Osteocyte (in vitro differentiated cells): ENCODE results near the gene SPX. TPM values are rescaled to one million over a fixed set of nuclear protein-coding genes. Genes with fewer than 3 reads are reported as not detected.

Experiments used
- DNase-seq: peaks from one replicate; pipeline ENCODE4 v3.0.0; 2021; ENCODE audit warnings: mixed read lengths; ENCODE audit not compliant: unreplicated experiment; ENCODE audit errors: extremely low spot score
- H3K27ac Mint-ChIP-seq: one replicate; pipeline ENCODE4 v1.8.0; 2021; ENCODE audit warnings: mild to moderate bottlenecking, mixed read lengths; ENCODE audit not compliant: unreplicated experiment
- H3K27me3 Mint-ChIP-seq: one replicate; pipeline ENCODE4 v1.8.0; 2021; ENCODE audit warnings: mixed read lengths; ENCODE audit not compliant: unreplicated experiment
- H3K36me3 Mint-ChIP-seq: one replicate; pipeline ENCODE4 v1.8.0; 2021; ENCODE audit warnings: mixed read lengths; ENCODE audit not compliant: unreplicated experiment
- H3K4me1 Mint-ChIP-seq: one replicate; pipeline ENCODE4 v1.8.0; 2021; ENCODE audit warnings: mixed read lengths; ENCODE audit not compliant: unreplicated experiment
- H3K4me3 Mint-ChIP-seq: one replicate; pipeline ENCODE4 v1.8.0; 2021; ENCODE audit warnings: mild to moderate bottlenecking, moderate library complexity, mixed read lengths; ENCODE audit not compliant: unreplicated experiment
- H3K9me3 Mint-ChIP-seq: one replicate; pipeline ENCODE4 v1.8.0; 2021; ENCODE audit warnings: mixed read lengths; ENCODE audit not compliant: unreplicated experiment
- total RNA-seq: library from RNA; stranded (reverse); gene quantifications from 2 replicates; pipeline ENCODE4 v1.2.1, GENCODE V29; 2021
- TF ChIP-seq, protein P1 (sequence below): fragments of 200-600 bp; sonication (generic); IDR thresholded peaks from 2 replicates; pipeline ENCODE4 v1.5.0; 2021; ENCODE audit warnings: antibody characterized with exemption, mild to moderate bottlenecking, moderate library complexity

Gene SPX
- total RNA-seq, 1 donor from 2014 or later, result 11.6 TPM

- H3K27ac Mint-ChIP-seq, result no peak overlapping the region
- no peaks in the 10 kb centered on the region for H3K36me3 Mint-ChIP-seq
- H3K27me3 Mint-ChIP-seq, result peaks cover 18% of the 10 kb centered on the region
- TF ChIP-seq, protein P1, sequence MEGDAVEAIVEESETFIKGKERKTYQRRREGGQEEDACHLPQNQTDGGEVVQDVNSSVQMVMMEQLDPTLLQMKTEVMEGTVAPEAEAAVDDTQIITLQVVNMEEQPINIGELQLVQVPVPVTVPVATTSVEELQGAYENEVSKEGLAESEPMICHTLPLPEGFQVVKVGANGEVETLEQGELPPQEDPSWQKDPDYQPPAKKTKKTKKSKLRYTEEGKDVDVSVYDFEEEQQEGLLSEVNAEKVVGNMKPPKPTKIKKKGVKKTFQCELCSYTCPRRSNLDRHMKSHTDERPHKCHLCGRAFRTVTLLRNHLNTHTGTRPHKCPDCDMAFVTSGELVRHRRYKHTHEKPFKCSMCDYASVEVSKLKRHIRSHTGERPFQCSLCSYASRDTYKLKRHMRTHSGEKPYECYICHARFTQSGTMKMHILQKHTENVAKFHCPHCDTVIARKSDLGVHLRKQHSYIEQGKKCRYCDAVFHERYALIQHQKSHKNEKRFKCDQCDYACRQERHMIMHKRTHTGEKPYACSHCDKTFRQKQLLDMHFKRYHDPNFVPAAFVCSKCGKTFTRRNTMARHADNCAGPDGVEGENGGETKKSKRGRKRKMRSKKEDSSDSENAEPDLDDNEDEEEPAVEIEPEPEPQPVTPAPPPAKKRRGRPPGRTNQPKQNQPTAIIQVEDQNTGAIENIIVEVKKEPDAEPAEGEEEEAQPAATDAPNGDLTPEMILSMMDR, result no peak
- no peak overlapping the region for H3K4me3 Mint-ChIP-seq
- no peaks in the 10 kb centered on the region for H3K9me3 Mint-ChIP-seq
- H3K4me1 Mint-ChIP-seq, result no peaks in the 10 kb centered on the region
- DNase-seq, result no peak
Measured at GRCh38 chr12:21573733-21574358, 47.8 kb downstream of the SPX start.

DNA sequence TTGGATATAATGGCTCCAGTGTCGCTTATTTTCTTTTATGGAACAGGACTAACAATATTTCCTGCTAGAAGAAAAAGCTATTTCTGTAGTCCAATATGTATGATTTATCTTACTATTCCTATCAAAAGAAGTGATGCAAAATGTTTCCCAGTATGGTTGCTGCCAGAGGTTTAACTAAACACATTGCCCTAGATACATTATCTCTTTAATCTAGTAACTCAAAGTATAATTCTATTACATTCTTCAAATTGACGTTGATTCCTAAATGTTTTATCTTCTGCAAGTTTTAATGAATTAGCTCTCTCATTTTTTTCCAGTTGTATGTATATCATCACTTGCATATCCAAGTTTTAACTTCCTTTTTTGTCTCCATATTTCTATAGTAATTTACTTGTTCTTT lies 50.3 kb downstream of the SPX start:
- Mint-ChIP-seq H3K27me3 (peaks cover 31% of the 10 kb centered on the region), H3K4me1 (no peaks in the 10 kb centered on the region), H3K36me3 (no peaks in the 10 kb centered on the region), H3K4me3 (no peak overlapping the region), H3K9me3 (no peaks in the 10 kb centered on the region), H3K27ac (no peak overlapping the region)
- TF ChIP-seq, protein P1, result no peak
- no peak for DNase-seq

- H3K4me1 Mint-ChIP-seq, result no peaks in the 10 kb centered on the region
- no peak overlapping the region for H3K27ac Mint-ChIP-seq
- TF ChIP-seq, protein P1, result no peak
- H3K9me3 Mint-ChIP-seq, result no peaks in the 10 kb centered on the region
- no peak for DNase-seq
- no peak overlapping the region for H3K4me3 Mint-ChIP-seq
- H3K36me3 Mint-ChIP-seq, result no peaks in the 10 kb centered on the region
- peaks cover 39% of the 10 kb centered on the region for H3K27me3 Mint-ChIP-seq
Measured at GRCh38 chr12:21577516-21577915, 51.4 kb downstream of the SPX start.

GRCh38 chr12:21580748-21581516 lies 54.8 kb downstream of the SPX start:
- no peaks in the 10 kb centered on the region for H3K36me3 Mint-ChIP-seq
- TF ChIP-seq, protein P1, result no peak
- peaks cover 35% of the 10 kb centered on the region for H3K27me3 Mint-ChIP-seq
- no peak overlapping the region for H3K27ac Mint-ChIP-seq
- no peak overlapping the region for H3K4me3 Mint-ChIP-seq
- H3K4me1 Mint-ChIP-seq, result no peaks in the 10 kb centered on the region
- no peaks in the 10 kb centered on the region for H3K9me3 Mint-ChIP-seq
- DNase-seq, result no peak

Other genes with a start within 250 kb of the SPX start
- gene SLCO1A2, start 191.4 kb upstream of the SPX start, total RNA-seq, result 2.4 and 3.8 TPM in 2 replicates
- not detected in 2 replicates for gene IAPP, start 153.4 kb upstream of the SPX start, total RNA-seq
- 15.3 and 16.9 TPM in 2 replicates for gene PYROXD1, start 88.6 kb upstream of the SPX start, total RNA-seq
- gene RECQL, start 24.7 kb upstream of the SPX start, total RNA-seq, result 40.7 and 43.4 TPM in 2 replicates
- 56.9 and 65.4 TPM in 2 replicates for gene GOLT1B, start 24.5 kb upstream of the SPX start, total RNA-seq
- 0.10 TPM in 1 of 2 replicates, not detected in the other for gene GYS2, start 78.6 kb downstream of the SPX start, total RNA-seq
- 627 and 636 TPM in 2 replicates for gene LDHB, start 131.5 kb downstream of the SPX start, total RNA-seq
- gene KCNJ8, start 248.4 kb downstream of the SPX start, total RNA-seq, result 0.24 and 0.59 TPM in 2 replicates